GM11168 (cell line): ENCODE data around the gene HLA-DRA.
"Not testable (repeated sequence)": the region's sequence is repeated elsewhere in the genome, so short reads cannot be mapped to it uniquely, and the experiment has no call there.

Source experiments
- in situ Hi-C: fragments of 300-500 bp; cut with MboI; formaldehyde crosslinking; loops from one replicate; pipeline ENCODE4 v1.12.0; 2022; ENCODE audit warnings: low sequenced_read_pairs; ENCODE audit not compliant: unreplicated experiment

Gene HLA-DRA

DNA sequence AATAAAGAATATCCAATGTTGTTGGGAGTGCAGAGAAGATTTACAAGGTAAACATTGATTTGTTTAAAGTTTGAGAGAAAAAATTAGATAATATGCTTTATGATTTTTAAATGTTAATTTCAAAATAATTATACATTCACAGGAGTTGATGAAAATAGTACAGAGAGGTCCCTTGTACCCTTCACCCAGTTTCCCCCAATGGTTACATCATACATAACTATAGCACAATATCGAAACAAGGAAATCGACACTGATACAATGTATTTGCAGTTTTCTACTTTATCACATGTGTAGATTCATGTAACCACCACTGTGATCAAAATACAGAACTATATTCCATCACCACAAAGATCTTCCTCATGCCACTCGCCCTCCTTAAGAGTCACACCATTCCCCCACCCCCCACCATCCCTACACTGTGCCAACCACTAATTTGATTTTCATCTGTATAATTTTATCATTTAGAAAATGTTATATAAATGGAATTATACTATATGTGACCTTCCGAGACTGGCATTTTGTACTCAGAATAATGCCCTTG lies 11.7 kb upstream of the HLA-DRA start:
- in situ Hi-C loops, result loop anchor here (5.0 kb wide), 1 partner anchor 269 kb away; no protein-coding TSS in a partner anchor

GRCh38 chr6:32430179-32430578 lies 9.5 kb upstream of the HLA-DRA start:
- in situ Hi-C loops, result no loop called here

- in situ Hi-C loops, result no loop called here
Measured at GRCh38 chr6:32431142-32431541, 8.5 kb upstream of the HLA-DRA start.

GRCh38 chr6:32432050-32432450 lies 7.6 kb upstream of the HLA-DRA start:
- in situ Hi-C loops, result no loop called here

GRCh38 chr6:32433950-32434349 lies 5.7 kb upstream of the HLA-DRA start:
- in situ Hi-C loops, result not testable (repeated sequence)

- in situ Hi-C loops, result loop anchor here (5.0 kb wide), 1 partner anchor 151 kb away; the partner anchor contains the start of gene HLA-DRB1
Measured at GRCh38 chr6:32436186-32436585, 3.5 kb upstream of the HLA-DRA start.

GRCh38 chr6:32436995-32437836 lies 2.5 kb upstream of the HLA-DRA start:
- in situ Hi-C loops, result loop anchor here (5.0 kb wide), 1 partner anchor 150 kb away; the partner anchor contains the start of gene HLA-DRB1

DNA sequence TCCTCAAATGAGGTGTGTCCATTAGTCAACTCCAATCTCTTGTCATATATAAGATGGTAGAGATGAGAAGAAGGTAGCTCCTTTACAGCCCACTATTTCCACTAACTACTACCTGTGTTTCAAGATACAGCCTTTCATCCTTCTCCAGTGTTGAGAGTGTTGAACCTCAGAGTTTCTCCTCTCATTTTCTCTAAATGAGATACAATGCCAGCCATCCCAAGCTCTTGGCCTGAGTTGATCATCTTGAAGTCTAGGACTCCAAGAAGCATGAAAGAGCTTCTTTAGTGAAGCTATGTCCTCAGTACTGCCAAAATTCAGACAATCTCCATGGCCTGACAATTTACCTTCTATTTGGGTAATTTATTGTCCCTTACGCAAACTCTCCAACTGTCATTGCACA lies 548 bp upstream of the HLA-DRA start:
- in situ Hi-C loops, result loop anchor here (5.0 kb wide), 1 partner anchor 148 kb away; the partner anchor contains the start of gene HLA-DRB1

DNA sequence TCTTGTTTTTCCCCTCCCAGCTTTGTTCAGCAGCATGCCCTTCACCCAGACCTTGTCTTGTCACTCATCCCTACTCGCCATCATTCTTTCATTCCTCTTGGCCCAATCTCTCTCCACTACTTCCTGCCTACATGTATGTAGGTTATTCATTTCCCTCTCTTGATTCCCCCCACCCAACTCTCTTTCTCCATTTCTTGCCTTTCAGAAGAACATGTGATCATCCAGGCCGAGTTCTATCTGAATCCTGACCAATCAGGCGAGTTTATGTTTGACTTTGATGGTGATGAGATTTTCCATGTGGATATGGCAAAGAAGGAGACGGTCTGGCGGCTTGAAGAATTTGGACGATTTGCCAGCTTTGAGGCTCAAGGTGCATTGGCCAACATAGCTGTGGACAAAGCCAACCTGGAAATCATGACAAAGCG lies 2.6 kb downstream of the HLA-DRA start:
- in situ Hi-C loops, result no loop called here

- in situ Hi-C loops, result no loop called here
Measured at GRCh38 chr6:32442977-32443552, 3.4 kb downstream of the HLA-DRA start.

GRCh38 chr6:32444433-32444832 lies 4.7 kb downstream of the HLA-DRA start:
- in situ Hi-C loops, result no loop called here

DNA sequence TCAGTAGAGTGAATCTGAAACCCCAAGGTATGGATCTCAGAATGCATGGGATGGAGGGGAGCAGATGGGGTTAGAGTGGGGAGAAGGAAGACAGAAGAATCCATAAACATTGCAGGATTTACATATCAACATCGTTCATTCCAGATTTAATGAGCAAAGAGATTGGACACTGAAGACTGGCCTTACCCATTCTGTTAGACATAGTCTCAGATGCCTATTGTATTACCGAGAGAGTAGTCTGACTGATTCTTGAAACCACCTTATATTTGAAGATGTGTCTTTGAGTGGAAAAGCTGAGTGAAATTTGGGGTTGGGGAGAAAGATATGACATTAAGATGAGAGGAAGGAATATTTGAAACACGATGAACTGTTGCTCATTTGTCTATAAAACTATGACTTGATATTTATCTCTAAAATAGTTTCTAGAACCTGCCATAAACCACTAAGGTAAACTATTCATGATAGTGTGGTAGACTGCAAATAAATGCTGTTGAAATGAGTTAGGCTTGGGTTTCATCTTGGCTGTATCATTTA lies 5.7 kb downstream of the HLA-DRA start:
- in situ Hi-C loops, result no loop called here

DNA sequence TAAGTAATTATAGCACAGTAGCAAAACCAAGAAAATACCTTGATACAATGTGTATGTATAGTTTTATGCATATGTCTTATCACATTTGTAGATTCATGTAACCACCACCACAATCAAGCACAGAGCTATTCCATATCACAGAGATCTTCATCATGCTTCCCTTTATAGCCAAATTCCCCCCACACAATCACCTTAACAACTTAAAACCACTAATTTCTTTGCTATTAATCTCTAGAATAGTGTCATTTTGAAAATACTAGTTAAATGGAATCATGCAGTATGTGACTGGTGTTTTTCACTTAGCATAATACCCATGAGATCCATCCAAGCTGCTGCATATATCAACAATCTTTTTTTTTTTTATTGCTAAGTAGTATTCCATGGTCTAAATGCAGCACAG lies 8.2 kb downstream of the HLA-DRA start:
- in situ Hi-C loops, result no loop called here

DNA sequence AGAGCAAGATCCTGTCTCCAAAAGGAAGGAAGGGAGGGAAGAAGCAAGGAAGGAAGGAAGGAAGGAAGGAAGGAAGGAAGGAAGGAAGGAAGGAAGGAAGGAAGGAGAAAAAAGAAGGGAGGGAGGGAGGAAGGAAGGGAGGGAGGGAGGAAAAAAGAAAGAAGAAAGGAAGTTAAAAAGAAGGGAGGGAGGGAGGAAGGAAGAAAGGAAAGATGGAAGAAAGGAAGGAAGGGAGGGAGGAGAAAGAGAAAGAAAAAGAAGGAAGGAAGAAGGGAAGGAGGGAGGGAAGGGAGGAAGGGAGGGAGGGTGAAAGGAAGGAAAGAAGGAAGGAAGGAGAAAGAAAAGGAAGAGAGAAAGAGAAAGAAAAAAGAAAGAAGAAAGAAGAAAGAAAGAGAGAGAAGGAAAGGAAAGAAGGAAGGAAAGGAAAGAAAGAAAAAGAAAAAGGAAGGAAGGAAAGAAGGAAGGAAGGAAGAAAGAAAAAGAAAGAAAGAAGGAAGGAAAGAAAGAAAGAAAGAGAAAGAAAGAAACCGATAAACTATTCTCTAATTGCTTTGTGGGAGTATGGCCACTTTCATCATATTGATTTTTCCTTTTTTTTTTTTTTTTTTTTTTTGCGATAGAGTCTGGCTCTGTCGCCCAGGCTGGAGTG lies 9.5 kb downstream of the HLA-DRA start:
- in situ Hi-C loops, result no loop called here

- in situ Hi-C loops, result no loop called here
Measured at GRCh38 chr6:32457054-32457453, 17.4 kb downstream of the HLA-DRA start.

DNA sequence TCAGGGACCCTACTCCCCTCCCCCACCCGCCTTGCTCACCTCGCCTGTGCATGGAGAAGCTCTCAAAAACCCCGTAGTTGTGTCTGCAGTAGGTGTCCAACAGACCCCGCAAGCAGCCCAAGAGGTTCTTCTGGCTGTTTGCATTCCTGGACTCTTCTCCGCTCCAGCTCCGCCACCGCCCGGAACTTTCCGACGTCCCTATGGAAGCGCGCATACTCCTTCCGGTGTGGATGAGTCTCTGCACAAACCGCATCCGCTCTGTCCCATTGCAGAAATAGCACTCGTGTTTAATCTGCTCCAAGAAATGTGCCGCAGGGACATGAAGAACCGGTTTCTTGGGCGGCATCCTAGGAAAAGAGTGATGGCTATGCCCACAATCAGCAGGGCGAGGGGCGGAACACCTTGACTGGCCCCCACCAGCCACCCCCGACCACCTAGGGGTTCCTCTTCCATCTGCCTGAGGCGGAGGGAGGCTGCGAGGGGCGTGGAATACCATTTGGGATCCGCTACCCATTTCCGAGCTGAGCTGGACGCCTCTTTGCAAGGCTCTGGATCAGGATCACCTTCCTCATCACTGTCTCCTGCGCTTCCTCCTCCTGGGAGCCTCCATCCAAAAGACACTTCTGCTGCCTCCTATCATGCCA lies 20.2 kb downstream of the HLA-DRA start:
- in situ Hi-C loops, result no loop called here

DNA sequence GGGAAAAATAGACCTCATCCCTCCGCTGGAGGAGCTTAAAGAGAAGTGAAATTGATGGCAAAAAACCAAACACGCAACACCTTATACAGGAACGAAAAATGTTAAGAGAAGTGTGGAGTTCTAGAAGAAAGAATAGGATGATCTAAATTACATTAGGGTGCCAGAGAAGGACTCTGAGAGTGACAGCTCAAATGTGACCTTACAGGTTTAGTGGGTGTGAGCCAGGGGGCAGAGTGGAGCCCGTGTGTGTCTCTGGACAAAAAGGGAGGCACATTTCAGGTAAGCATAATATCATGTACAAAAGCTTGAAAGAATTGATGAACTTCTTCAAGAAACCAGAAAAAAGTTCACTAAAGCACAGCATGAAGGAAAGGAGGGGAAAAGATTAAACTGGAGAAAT lies 20.8 kb downstream of the HLA-DRA start:
- in situ Hi-C loops, result no loop called here

DNA sequence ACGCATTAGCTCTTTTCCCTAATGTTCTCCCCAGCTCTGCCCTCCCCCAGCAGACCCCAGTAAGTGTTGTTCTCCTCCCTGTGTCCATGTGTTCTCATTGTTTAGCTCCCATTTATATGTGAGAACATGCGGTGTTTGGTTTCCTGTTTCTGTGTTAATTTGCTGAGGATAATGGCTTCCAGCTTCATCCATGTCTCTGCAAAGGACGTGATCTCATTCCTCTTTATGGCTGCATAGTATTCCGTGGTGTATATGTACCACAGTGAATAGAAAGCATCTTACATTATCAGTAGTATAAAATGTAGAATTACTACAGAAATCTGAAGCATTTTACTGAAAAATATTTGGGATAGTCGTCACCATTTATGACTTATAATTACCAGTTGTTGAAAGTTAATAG lies 21.8 kb downstream of the HLA-DRA start:
- in situ Hi-C loops, result no loop called here

DNA sequence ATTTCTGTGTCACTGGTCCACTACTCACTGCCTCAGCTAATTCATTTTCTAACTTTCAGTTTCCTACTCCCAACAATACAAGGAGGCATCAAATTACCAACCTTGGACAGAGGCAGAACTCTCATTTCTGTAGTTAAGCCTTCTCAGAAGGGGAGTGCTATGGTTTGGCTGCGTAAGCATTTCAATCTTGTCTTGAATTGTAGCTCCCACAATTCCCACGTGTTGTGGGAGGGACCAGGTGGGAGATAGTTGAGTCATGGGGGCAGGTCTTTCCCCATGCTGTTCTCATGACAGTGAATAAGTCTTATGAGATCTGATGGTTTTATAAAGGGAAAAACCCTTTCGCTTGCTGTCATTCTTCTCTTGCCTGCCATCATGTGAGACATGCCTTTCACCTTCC lies 22.9 kb downstream of the HLA-DRA start:
- in situ Hi-C loops, result no loop called here
